Endothelial cell of umbilical vein (primary cell): ENCODE data around the gene TMIGD2. TPM values are rescaled to one million over a fixed set of nuclear protein-coding genes. Genes with fewer than 3 reads are reported as not detected.

Experiments
- BruUV-seq: library from RNA; stranded (reverse); fragments of 400-500 nt; replicated peaks from 2 replicates; lab custom pipeline; 2021; lab: Mats Ljungman, UMichigan
- CTCF ChIA-PET: fragments of 300-600, 350-600 bp; sonication (Branson Sonifier 250); formaldehyde crosslinking; loops from one replicate; lab custom pipeline; 2021; ENCODE audit warnings: antibody characterized with exemption, inconsistent platforms; lab: Charles Lee
- POLR2A ChIA-PET: fragments of 300-600, 350-600 bp; sonication (Branson Sonifier 250); formaldehyde crosslinking; loops from one replicate; lab custom pipeline; 2021; ENCODE audit warnings: antibody characterized with exemption, inconsistent platforms; lab: Charles Lee
- DNase-seq: peaks from one replicate; pipeline ENCODE4 v3.0.0-alpha.2; 2011; ENCODE audit warnings: low read depth, low spot score
- FAIRE-seq: peaks from 2 replicates; lab custom pipeline; 2011; peaks lifted over from hg19 to GRCh38; lab: Jason Lieb, UNC
- H2AFZ ChIP-seq: 2 replicates; pipeline ENCODE4 v1.6.0; 2012; ENCODE audit warnings: low read depth, low read length, control low read depth, inconsistent platforms
- H3K27ac ChIP-seq: 2 replicates; pipeline ENCODE4 v1.5.1; 2011; ENCODE audit warnings: low read depth, mild to moderate bottlenecking, control low read depth, low read length, moderate library complexity; ENCODE audit not compliant: insufficient read depth
- H3K27me3 ChIP-seq, 2 experiments: 2 replicates each; pipeline versions ENCODE4 v1.6.0 to v1.6.1; 2011; ENCODE audit warnings: low read length in 2 of 2, mixed read lengths in 1 of 2; ENCODE audit not compliant: control insufficient read depth in 2 of 2, insufficient read depth in 2 of 2
- H3K36me3 ChIP-seq, 2 experiments: 2 replicates in 1 of 2; 3 replicates in 1 of 2; pipeline ENCODE4 v1.5.1; 2011; ENCODE audit warnings: low read length in 2 of 2, mild to moderate bottlenecking in 1 of 2, moderate library complexity in 1 of 2; ENCODE audit not compliant: control insufficient read depth in 2 of 2, insufficient read depth in 2 of 2; ENCODE audit errors: extremely low read depth in 1 of 2
- H3K4me1 ChIP-seq: 3 replicates; pipeline ENCODE4 v1.5.1; 2011; ENCODE audit warnings: mild to moderate bottlenecking, low read length; ENCODE audit not compliant: control insufficient read depth, insufficient read depth; ENCODE audit errors: extremely low read depth
- H3K4me2 ChIP-seq: 2 replicates; pipeline ENCODE4 v1.6.1; 2011; ENCODE audit warnings: low read length, control low read depth, mixed read lengths; ENCODE audit not compliant: insufficient read depth
- H3K4me3 ChIP-seq, 3 experiments: fragments of 200-600 bp in 1 of 3; sonication (generic), shearing (Covaris generic) in 1 of 3; replicated peaks in 1 of 3; 2 replicates each; pipeline ENCODE4 v1.5.1; 2011 to 2016; ENCODE audit warnings: control low read depth in 3 of 3, low read length in 3 of 3, mild to moderate bottlenecking in 2 of 3, inconsistent platforms in 1 of 3, low read depth in 1 of 3, moderate library complexity in 1 of 3; ENCODE audit not compliant: insufficient read depth in 1 of 3
- H3K79me2 ChIP-seq: 2 replicates; pipeline ENCODE4 v1.6.0; 2012; ENCODE audit warnings: low read length, inconsistent platforms; ENCODE audit not compliant: control insufficient read depth, insufficient read depth
- H3K9ac ChIP-seq: replicated peaks from 2 replicates; pipeline ENCODE3; 2011; ENCODE audit warnings: low read length, control low read depth; ENCODE audit not compliant: insufficient read depth; ENCODE audit errors: extremely low read depth
- H3K9me1 ChIP-seq: replicated peaks from 3 replicates; pipeline ENCODE4 v1.6.0; 2011; ENCODE audit warnings: mild to moderate bottlenecking, low read length; ENCODE audit not compliant: control insufficient read depth, insufficient read depth; ENCODE audit errors: extremely low read depth
- H3K9me3 ChIP-seq: replicated peaks from 2 replicates; pipeline ENCODE4 v1.5.1; 2012; ENCODE audit warnings: low read length, inconsistent platforms; ENCODE audit not compliant: control insufficient read depth, insufficient read depth
- H4K20me1 ChIP-seq: replicated peaks from 2 replicates; pipeline ENCODE3; 2011; ENCODE audit warnings: mild to moderate bottlenecking, low read length; ENCODE audit not compliant: control insufficient read depth, insufficient read depth; ENCODE audit errors: extremely low read depth
- CTCF ChIP-seq, 2 donors: IDR thresholded peaks; 1 replicate in 1 of 2; 2 replicates in 1 of 2; pipeline ENCODE4 v1.5.1; 2011; ENCODE audit warnings: low read length in 2 of 2, mild to moderate bottlenecking in 2 of 2, moderate library complexity in 2 of 2, control low read depth in 1 of 2, inconsistent platforms in 1 of 2, low read depth in 1 of 2; ENCODE audit not compliant: insufficient read depth in 1 of 2; ENCODE audit errors: extremely low read depth in 1 of 2
- EZH2 ChIP-seq: IDR thresholded peaks from 2 replicates; pipeline ENCODE4 v1.6.1; 2012; ENCODE audit warnings: borderline replicate concordance, low read depth, mild to moderate bottlenecking, moderate library complexity, low read length, inconsistent platforms; ENCODE audit not compliant: severe bottlenecking
- FOS ChIP-seq: IDR thresholded peaks from 2 replicates; pipeline ENCODE4 v1.6.1; 2011; ENCODE audit warnings: mild to moderate bottlenecking, low read length, moderate library complexity, borderline replicate concordance; ENCODE audit not compliant: insufficient read depth
- GATA2 ChIP-seq: IDR thresholded peaks from 2 replicates; pipeline ENCODE4 v1.7.0; 2011; ENCODE audit warnings: low read depth, mild to moderate bottlenecking, moderate library complexity, mixed read lengths, low read length; ENCODE audit not compliant: insufficient read length, insufficient read depth
- JUN ChIP-seq: IDR thresholded peaks from 2 replicates; pipeline ENCODE4 v1.6.1; 2011; ENCODE audit warnings: borderline replicate concordance, low read depth; ENCODE audit not compliant: insufficient read length, insufficient read depth
- MYC ChIP-seq: IDR thresholded peaks from one replicate; pipeline ENCODE4 v1.6.1; 2011; ENCODE audit warnings: mild to moderate bottlenecking, low read depth, low read length
- POLR2AphosphoS5 ChIP-seq: IDR thresholded peaks from 2 replicates; pipeline ENCODE4 v1.6.1; 2012; ENCODE audit warnings: low read depth, mild to moderate bottlenecking, control low read depth, low read length, moderate library complexity; ENCODE audit not compliant: insufficient read depth
- dilution Hi-C: fragments of 300-500 bp; cut with MboI; formaldehyde crosslinking; loops from one replicate; pipeline ENCODE4 v1.15.0; 2019; ENCODE audit warnings: low sequenced_read_pairs; ENCODE audit not compliant: extremely low pct_ligation_motif_present
- intact Hi-C: fragments of 100-400 bp; cut with micrococcal nuclease; formaldehyde crosslinking; loops from one replicate; pipeline ENCODE4 v1.10.0; 2022
- polyA plus RNA-seq, 4 experiments: library from polyadenylated mRNA; depleted of rRNA in 3 of 4; stranded (reverse) in 3 of 4; unstranded in 1 of 4; fragments of >200 nt; gene quantifications; 2 replicates each; pipeline versions ENCODE4 v1.2.1 to v1.2.3, GENCODE V29; 2011 to 2012; ENCODE audit warnings: missing spikeins in 1 of 4
- total RNA-seq: library from RNA; stranded (reverse); gene quantifications from 2 replicates; pipeline ENCODE4 v1.2.3, GENCODE V29; 2021
- TF ChIP-seq, protein P1 (sequence below): IDR thresholded peaks from 2 replicates; pipeline ENCODE4 v1.6.1; 2011; ENCODE audit not compliant: insufficient read depth, insufficient read length

TMIGD2 gene
- total and polyA plus RNA-seq, 2 donors (not counting 3 experiments of a cell fraction or from before 2014, with no cell fraction given) = not detected

GRCh38 chr19:4272894-4273293 is 29.3 kb downstream of the TMIGD2 start:
- Histone ChIP-seq H3K36me3 (peaks cover 0 to 7% of the 10 kb centered on the region in 2 experiments), H3K27ac (no peak overlapping the region), H3K79me2 (no peaks in the 10 kb centered on the region), H3K9ac (no peak overlapping the region), H3K4me1 (no peaks in the 10 kb centered on the region), H3K4me3 (no peak overlapping the region), H3K4me2 (no peak overlapping the region), H3K9me3 (no peaks in the 10 kb centered on the region), H3K27me3 (peaks cover 2 to 6% of the 10 kb centered on the region in 2 experiments), H2AFZ (no peak overlapping the region), H3K9me1 (no peaks in the 10 kb centered on the region), H4K20me1 (no peaks in the 10 kb centered on the region)
- intact Hi-C loops = no loop called here
- no TSS peak for BruUV-seq
- DNase-seq = no peak
- CTCF ChIA-PET = interaction anchor here (2.0 kb wide), 1 partner anchor 80 kb away, joined by 5 read pairs; no protein-coding TSS in a partner anchor
- TF ChIP-seq POLR2AphosphoS5 (no peak), GATA2 (no peak), EZH2 (no peak), MYC (no peak), FOS (no peak), JUN (no peak), CTCF (IDR thresholded peaks at IDR 0.05; ENCODE audit: extremely low read depth in 1 of 2, insufficient read depth in 1 of 2, low read depth in 1 of 2, low read length in 2 of 2) (no peak)
- TF ChIP-seq, protein P1, sequence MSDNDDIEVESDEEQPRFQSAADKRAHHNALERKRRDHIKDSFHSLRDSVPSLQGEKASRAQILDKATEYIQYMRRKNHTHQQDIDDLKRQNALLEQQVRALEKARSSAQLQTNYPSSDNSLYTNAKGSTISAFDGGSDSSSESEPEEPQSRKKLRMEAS = no peak
- no peak for FAIRE-seq
- dilution Hi-C loops = no loop called here
- POLR2A ChIA-PET = no interaction called here
